Measurements from ENCODE around the gene DNAJB14.
"Not testable (repeated sequence)": the region's sequence is repeated elsewhere in the genome, so short reads cannot be mapped to it uniquely, and the experiment has no call there.

The DNAJB14 gene

GRCh38 chr4:99965674-99966350 is 19.4 kb upstream of the DNAJB14 start:
- no peaks in the 10 kb centered on the region for H3K9me3 ChIP-seq (ENCODE audit: control insufficient read depth, low read length)
- H3K27ac ChIP-seq (ENCODE audit: insufficient read depth, low read length, poor library complexity, severe bottlenecking), result no peak overlapping the region
- no peaks in the 10 kb centered on the region for H3K36me3 ChIP-seq (ENCODE audit: control insufficient read depth, insufficient read depth, low read length)
- H3K4me3 ChIP-seq (ENCODE audit: insufficient read depth, low read depth, low read length, poor library complexity, severe bottlenecking), result no peak overlapping the region
- DNase-seq, result no peak
- H3K27me3 ChIP-seq (replicated peaks; ENCODE audit: control insufficient read depth, insufficient read depth, low read length, poor library complexity, severe bottlenecking), result no peaks in the 10 kb centered on the region
- no peaks in the 10 kb centered on the region for H3K4me1 ChIP-seq (ENCODE audit: control insufficient read depth, insufficient read depth, low read length, poor library complexity, severe bottlenecking)

- Histone ChIP-seq H3K27me3 (replicated peaks; ENCODE audit: control insufficient read depth, insufficient read depth, low read length, poor library complexity, severe bottlenecking) (no peaks in the 10 kb centered on the region), H3K36me3 (ENCODE audit: control insufficient read depth, insufficient read depth, low read length) (no peaks in the 10 kb centered on the region), H3K9me3 (ENCODE audit: control insufficient read depth, low read length) (no peaks in the 10 kb centered on the region), H3K27ac (ENCODE audit: insufficient read depth, low read length, poor library complexity, severe bottlenecking) (no peak overlapping the region), H3K4me3 (ENCODE audit: insufficient read depth, low read depth, low read length, poor library complexity, severe bottlenecking) (no peak overlapping the region), H3K4me1 (ENCODE audit: control insufficient read depth, insufficient read depth, low read length, poor library complexity, severe bottlenecking) (no peaks in the 10 kb centered on the region)
- DNase-seq, result no peak
Observed at GRCh38 chr4:99965173-99965572, 18.8 kb upstream of the DNAJB14 start.

GRCh38 chr4:99961711-99962110 is 15.3 kb upstream of the DNAJB14 start:
- no peak overlapping the region for H3K4me3 ChIP-seq (ENCODE audit: insufficient read depth, low read depth, low read length, poor library complexity, severe bottlenecking)
- no peak for DNase-seq
- H3K27me3 ChIP-seq (replicated peaks; ENCODE audit: control insufficient read depth, insufficient read depth, low read length, poor library complexity, severe bottlenecking), result no peaks in the 10 kb centered on the region
- no peak overlapping the region for H3K27ac ChIP-seq (ENCODE audit: insufficient read depth, low read length, poor library complexity, severe bottlenecking)
- no peaks in the 10 kb centered on the region for H3K36me3 ChIP-seq (ENCODE audit: control insufficient read depth, insufficient read depth, low read length)
- H3K9me3 ChIP-seq (ENCODE audit: control insufficient read depth, low read length), result no peaks in the 10 kb centered on the region
- H3K4me1 ChIP-seq (ENCODE audit: control insufficient read depth, insufficient read depth, low read length, poor library complexity, severe bottlenecking), result no peaks in the 10 kb centered on the region

DNA sequence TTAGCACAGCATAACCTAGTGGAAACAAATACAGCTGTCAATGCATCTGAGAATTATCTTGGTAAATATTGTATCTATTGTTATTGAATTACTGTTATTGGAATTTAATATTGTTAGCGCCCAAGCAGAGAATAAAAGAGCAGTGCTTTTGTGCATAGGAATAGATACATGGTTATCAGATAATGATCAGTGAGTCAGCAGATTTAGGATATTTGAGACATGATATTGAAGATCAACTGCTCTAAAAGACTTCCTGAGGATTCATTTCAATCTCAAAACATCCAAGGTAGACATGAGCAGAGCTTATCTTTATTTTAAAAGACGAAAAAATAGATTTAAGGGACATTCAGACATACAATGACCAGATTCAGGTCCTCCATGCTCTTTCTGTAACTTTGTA is 14.2 kb upstream of the DNAJB14 start:
- H3K36me3 ChIP-seq (ENCODE audit: control insufficient read depth, insufficient read depth, low read length), result no peaks in the 10 kb centered on the region
- H3K27ac ChIP-seq (ENCODE audit: insufficient read depth, low read length, poor library complexity, severe bottlenecking), result no peak overlapping the region
- no peaks in the 10 kb centered on the region for H3K9me3 ChIP-seq (ENCODE audit: control insufficient read depth, low read length)
- no peak overlapping the region for H3K4me3 ChIP-seq (ENCODE audit: insufficient read depth, low read depth, low read length, poor library complexity, severe bottlenecking)
- no peak for DNase-seq
- H3K27me3 ChIP-seq (replicated peaks; ENCODE audit: control insufficient read depth, insufficient read depth, low read length, poor library complexity, severe bottlenecking), result no peaks in the 10 kb centered on the region
- no peaks in the 10 kb centered on the region for H3K4me1 ChIP-seq (ENCODE audit: control insufficient read depth, insufficient read depth, low read length, poor library complexity, severe bottlenecking)

GRCh38 chr4:99958207-99958606 is 11.8 kb upstream of the DNAJB14 start:
- DNase-seq; H3K27ac ChIP-seq (ENCODE audit: insufficient read depth, low read length, poor library complexity, severe bottlenecking); H3K4me3 ChIP-seq (ENCODE audit: insufficient read depth, low read depth, low read length, poor library complexity, severe bottlenecking); H3K27me3 ChIP-seq (replicated peaks; ENCODE audit: control insufficient read depth, insufficient read depth, low read length, poor library complexity, severe bottlenecking); H3K9me3 ChIP-seq (ENCODE audit: control insufficient read depth, low read length); H3K36me3 ChIP-seq (ENCODE audit: control insufficient read depth, insufficient read depth, low read length); H3K4me1 ChIP-seq (ENCODE audit: control insufficient read depth, insufficient read depth, low read length, poor library complexity, severe bottlenecking): not testable (repeated sequence)

DNA sequence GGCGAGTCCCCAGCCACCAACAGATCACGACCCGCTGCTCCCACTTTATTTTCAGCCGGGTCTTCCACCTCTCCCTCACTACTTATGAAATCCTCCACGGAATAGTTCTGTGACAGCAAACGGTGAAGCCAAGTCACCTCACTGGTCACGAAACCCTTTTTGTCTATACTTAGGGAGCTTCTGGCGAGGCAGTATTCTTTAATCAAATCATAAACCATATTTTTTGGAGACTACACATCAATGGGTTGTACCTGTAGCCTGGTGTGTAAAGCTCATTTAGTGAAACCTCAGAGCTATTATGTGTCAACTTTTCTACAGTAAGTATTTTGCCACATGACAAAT is 4.5 kb upstream of the DNAJB14 start:
- no peak for DNase-seq
- H3K4me3 ChIP-seq (ENCODE audit: insufficient read depth, low read depth, low read length, poor library complexity, severe bottlenecking), result peak overlapping the region; percentile 68

DNA sequence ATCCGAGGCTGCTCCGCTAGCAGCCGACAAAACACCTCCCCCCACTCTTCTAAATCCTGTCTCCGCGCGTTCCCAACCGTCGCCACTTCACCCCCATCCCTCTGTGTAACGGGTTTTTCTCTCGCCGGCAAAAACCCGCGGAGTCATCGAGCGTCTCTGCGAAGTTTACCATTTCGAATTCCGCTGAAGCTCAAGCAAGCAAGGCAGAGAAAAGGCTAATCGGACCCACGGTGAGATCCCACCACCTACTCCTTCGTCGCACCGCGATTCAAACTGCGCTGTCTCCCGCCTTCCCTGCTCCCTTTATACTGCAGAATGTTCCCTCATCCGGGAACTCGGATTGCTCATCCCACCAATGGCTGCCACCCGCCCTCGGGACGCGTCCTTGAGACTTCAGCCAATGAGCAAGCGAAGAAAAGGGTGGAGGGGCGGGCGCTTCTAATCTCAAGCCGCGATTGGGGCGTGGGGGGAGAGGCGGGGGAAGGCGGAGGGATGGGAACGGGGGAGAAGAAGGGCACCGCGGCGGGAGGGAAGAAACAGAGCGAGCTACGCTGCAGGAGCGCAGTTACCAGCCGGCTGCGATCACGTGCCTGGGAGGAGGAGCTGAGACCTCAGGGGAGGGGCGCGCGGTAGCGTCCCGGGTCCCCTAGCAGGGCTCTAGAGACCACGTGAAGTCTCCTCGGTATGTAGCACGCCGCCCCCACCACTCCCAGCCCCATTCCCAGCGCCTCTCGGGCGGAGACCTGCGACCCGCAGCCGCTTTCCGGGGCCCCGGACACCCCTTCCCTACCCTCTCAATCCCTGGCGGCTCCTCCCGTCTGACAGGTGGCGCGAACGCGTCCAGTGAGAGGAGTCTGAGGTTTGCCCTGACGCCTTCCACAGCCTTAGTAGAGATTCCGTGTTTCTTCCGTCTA is 3.8 kb upstream of the DNAJB14 start, which contains the start of gene H2AZ1:
H2AZ1 (minus strand) TSS at position 277 of the 914 bp plus-strand sequence; CDS start at position 172, 105 bp downstream.
- H3K9me3 ChIP-seq (ENCODE audit: control insufficient read depth, low read length), result no peaks in the 10 kb centered on the region
- H3K27me3 ChIP-seq (replicated peaks; ENCODE audit: control insufficient read depth, insufficient read depth, low read length, poor library complexity, severe bottlenecking), result no peaks in the 10 kb centered on the region
- peak; percentile 97 to 98 (median 98) for DNase-seq
- H3K4me3 ChIP-seq (ENCODE audit: insufficient read depth, low read depth, low read length, poor library complexity, severe bottlenecking), result peak within 1 kb of the TSS; percentile 68
- peaks cover 6% of the 10 kb centered on the region for H3K36me3 ChIP-seq (ENCODE audit: control insufficient read depth, insufficient read depth, low read length)
- peaks cover 13% of the 10 kb centered on the region for H3K4me1 ChIP-seq (ENCODE audit: control insufficient read depth, insufficient read depth, low read length, poor library complexity, severe bottlenecking)
- H3K27ac ChIP-seq (ENCODE audit: insufficient read depth, low read length, poor library complexity, severe bottlenecking), result peak within 1 kb of the TSS; percentile 89

More for the DNA sequence above, 4.5 kb upstream of the DNAJB14 start:
- H3K27ac ChIP-seq (ENCODE audit: insufficient read depth, low read length, poor library complexity, severe bottlenecking), result peak overlapping the region; percentile 62
- H3K9me3 ChIP-seq (ENCODE audit: control insufficient read depth, low read length), result no peaks in the 10 kb centered on the region
- peaks cover 9% of the 10 kb centered on the region for H3K4me1 ChIP-seq (ENCODE audit: control insufficient read depth, insufficient read depth, low read length, poor library complexity, severe bottlenecking)
- H3K36me3 ChIP-seq (ENCODE audit: control insufficient read depth, insufficient read depth, low read length), result peaks cover 6% of the 10 kb centered on the region
- H3K27me3 ChIP-seq (replicated peaks; ENCODE audit: control insufficient read depth, insufficient read depth, low read length, poor library complexity, severe bottlenecking), result no peaks in the 10 kb centered on the region

DNA sequence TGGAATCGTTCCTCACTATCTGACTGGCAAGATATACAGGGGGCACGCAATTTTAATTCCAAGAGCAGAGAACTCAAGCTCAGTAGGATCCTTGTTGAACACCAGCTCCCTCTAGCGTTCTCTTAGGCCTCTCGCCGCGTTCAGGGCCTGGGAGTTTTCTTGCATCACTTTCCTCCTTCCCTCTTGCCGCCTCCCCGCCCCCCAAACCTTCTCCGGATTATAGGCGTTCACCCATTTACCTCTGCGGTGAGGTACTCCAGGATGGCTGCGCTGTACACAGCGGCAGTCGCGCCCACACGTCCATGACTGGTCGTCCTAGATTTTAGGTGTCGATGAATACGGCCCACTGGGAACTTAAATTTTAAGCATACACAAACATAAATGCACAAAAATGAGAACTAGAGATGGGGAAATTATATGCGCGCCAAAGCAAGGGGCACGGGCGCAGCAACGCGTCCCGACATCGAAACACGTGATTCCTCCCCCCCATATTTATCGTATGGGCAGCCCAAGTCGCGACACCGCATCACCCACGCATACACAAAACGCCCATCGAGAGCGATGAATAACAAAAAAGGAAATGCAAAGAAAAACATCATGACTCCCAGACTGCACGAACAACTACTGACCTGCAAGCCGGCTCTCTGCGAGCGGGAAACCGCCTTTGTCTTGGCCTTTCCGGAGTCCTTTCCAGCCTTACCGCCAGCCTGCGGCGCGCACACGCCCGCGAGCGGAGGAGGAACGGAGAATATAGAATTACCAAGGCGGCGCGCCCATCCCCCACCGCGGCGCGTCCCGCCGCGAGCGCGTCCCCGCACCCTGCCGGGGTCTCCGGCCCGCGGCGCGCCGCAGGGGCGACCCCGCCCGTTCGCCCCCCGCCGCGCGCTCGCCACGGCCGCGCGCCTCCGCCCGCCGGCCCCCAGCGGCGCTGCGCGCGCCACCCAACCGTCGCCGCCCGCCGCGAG is 2.9 kb upstream of the DNAJB14 start:
- Histone ChIP-seq H3K27ac (ENCODE audit: insufficient read depth, low read length, poor library complexity, severe bottlenecking) (peak overlapping the region; percentile 89), H3K9me3 (ENCODE audit: control insufficient read depth, low read length) (no peaks in the 10 kb centered on the region), H3K4me3 (ENCODE audit: insufficient read depth, low read depth, low read length, poor library complexity, severe bottlenecking) (peak overlapping the region; percentile 68), H3K27me3 (replicated peaks; ENCODE audit: control insufficient read depth, insufficient read depth, low read length, poor library complexity, severe bottlenecking) (no peaks in the 10 kb centered on the region), H3K36me3 (ENCODE audit: control insufficient read depth, insufficient read depth, low read length) (peaks cover 6% of the 10 kb centered on the region), H3K4me1 (ENCODE audit: control insufficient read depth, insufficient read depth, low read length, poor library complexity, severe bottlenecking) (peaks cover 20% of the 10 kb centered on the region)
- peak; percentile 82 to 88 (median 84) for DNase-seq

GRCh38 chr4:99947608-99948007 is 1.2 kb upstream of the DNAJB14 start:
- H3K9me3 ChIP-seq (ENCODE audit: control insufficient read depth, low read length), result no peaks in the 10 kb centered on the region
- H3K4me3 ChIP-seq (ENCODE audit: insufficient read depth, low read depth, low read length, poor library complexity, severe bottlenecking), result peak overlapping the region; percentile 91
- H3K27me3 ChIP-seq (replicated peaks; ENCODE audit: control insufficient read depth, insufficient read depth, low read length, poor library complexity, severe bottlenecking), result no peaks in the 10 kb centered on the region
- DNase-seq, result no peak
- peaks cover 34% of the 10 kb centered on the region for H3K4me1 ChIP-seq (ENCODE audit: control insufficient read depth, insufficient read depth, low read length, poor library complexity, severe bottlenecking)
- peaks cover 6% of the 10 kb centered on the region for H3K36me3 ChIP-seq (ENCODE audit: control insufficient read depth, insufficient read depth, low read length)
- peak overlapping the region; percentile 89 for H3K27ac ChIP-seq (ENCODE audit: insufficient read depth, low read length, poor library complexity, severe bottlenecking)
